Spleen (tissue), 7 donors: ENCODE results near the gene ZNF76.

ENCODE experiments used
- CTCF ChIP-seq, 11 experiments: fragments of 200-600 bp in 7 of 11; fragments of 450-650 bp in 4 of 11; sonication (generic) in 4 of 11; IDR thresholded peaks in 8 of 11; conservative IDR thresholded peaks in 3 of 11; 1 replicate in 7 of 11; 2 replicates in 4 of 11; pipeline versions ENCODE4 v1.4.0 to v1.8.0; 2016 to 2021; ENCODE audit warnings: antibody characterized with exemption in 11 of 11, inconsistent platforms in 4 of 11, mild to moderate bottlenecking in 1 of 11
- POLR2A ChIP-seq, 3 donors: fragments of 450-650 bp; IDR thresholded peaks; one replicate each; pipeline ENCODE4 v1.5.1; 2017; ENCODE audit warnings: antibody characterized with exemption in 3 of 3, mild to moderate bottlenecking in 1 of 3
- donor health status: DM: no; HTN: no; CAD: no; lungs with moderate emphysema.
- donor health status: DM: no; HTN: no; CAD: no.
- donor health status: DM: no; HTN: no; CAD: no.

- TF ChIP-seq CTCF (IDR thresholded peaks at IDR 0.05 in 8 of 11, conservative IDR thresholded peaks at IDR 0.05 in 3 of 11) (no peak), POLR2A (IDR thresholded peaks at IDR 0.05) (no peak)
Observed at GRCh38 chr6:35278708-35279107, 19.2 kb downstream of the ZNF76 start.
